PC-9 (cell line): Measurements from ENCODE around the gene GPC5. TPM values are rescaled to one million over a fixed set of nuclear protein-coding genes. Genes with fewer than 3 reads are reported as not detected.

ENCODE experiments used
- BruUV-seq: library from RNA; stranded (reverse); fragments of 400-500 nt; replicated peaks from 2 replicates; lab custom pipeline; 2021; lab: Mats Ljungman, UMichigan
- CTCF ChIA-PET: fragments of 300-600 bp; sonication (Branson Sonifier 250); formaldehyde crosslinking; loops from one replicate; lab custom pipeline; 2022; ENCODE audit warnings: antibody characterized with exemption; lab: Charles Lee
- POLR2A ChIA-PET: fragments of 300-600 bp; sonication (Branson Sonifier 250); formaldehyde crosslinking; loops from one replicate; lab custom pipeline; 2022; ENCODE audit warnings: antibody characterized with exemption; ENCODE audit not compliant: unreplicated experiment; lab: Charles Lee
- DNase-seq, 2 experiments: peaks; one replicate each; pipeline versions ENCODE4 v3.0.0 to v3.0.0-alpha.2; 2015 to 2022; ENCODE audit warnings: mixed read lengths in 1 of 2
- H2AFZ ChIP-seq: fragments of 200-600 bp; sonication (generic); 2 replicates; pipeline ENCODE4 v1.8.1; 2017; ENCODE audit warnings: antibody characterized with exemption
- H3F3A ChIP-seq: fragments of 200-600 bp; sonication (generic); 2 replicates; pipeline ENCODE4 v1.8.1; 2017; ENCODE audit warnings: antibody characterized with exemption, mild to moderate bottlenecking, low read depth; ENCODE audit not compliant: insufficient read depth
- H3K27ac ChIP-seq: fragments of 200-600 bp; sonication (generic); 2 replicates; pipeline ENCODE4 v1.6.1; 2016; ENCODE audit warnings: mixed run types
- H3K27me3 ChIP-seq: fragments of 200-600 bp; sonication (generic); 2 replicates; pipeline ENCODE4 v1.6.1; 2016; ENCODE audit warnings: low read depth, mixed run types; ENCODE audit not compliant: insufficient read depth
- H3K36me3 ChIP-seq: fragments of 200-600 bp; sonication (generic); 2 replicates; pipeline ENCODE4 v1.6.1; 2016; ENCODE audit warnings: low read depth, mixed run types
- H3K4me1 ChIP-seq: fragments of 200-600 bp; sonication (generic); replicated peaks from 2 replicates; pipeline ENCODE4 v1.6.1; 2016; ENCODE audit warnings: mixed run types; ENCODE audit not compliant: insufficient read depth
- H3K4me2 ChIP-seq: fragments of 200-600 bp; sonication (generic); 2 replicates; pipeline ENCODE4 v1.6.1; 2017; ENCODE audit warnings: mixed run types
- H3K4me3 ChIP-seq: fragments of 200-600 bp; sonication (generic); 2 replicates; pipeline ENCODE4 v1.6.1; 2016; ENCODE audit warnings: mixed run types
- H3K79me2 ChIP-seq: fragments of 200-600 bp; sonication (generic); 2 replicates; pipeline ENCODE4 v1.6.1; 2017; ENCODE audit warnings: low read depth, mixed run types
- H3K9me2 ChIP-seq: fragments of 200-600 bp; sonication (generic); 2 replicates; pipeline ENCODE4 v1.8.1; 2017; ENCODE audit warnings: mild to moderate bottlenecking; ENCODE audit not compliant: insufficient read depth
- H3K9me3 ChIP-seq: fragments of 200-600 bp; sonication (generic); 2 replicates; pipeline ENCODE4 v1.8.1; 2016; ENCODE audit warnings: low read depth; ENCODE audit not compliant: insufficient read depth
- H4K20me1 ChIP-seq: fragments of 200-600 bp; sonication (generic); 2 replicates; pipeline ENCODE4 v1.8.1; 2017; ENCODE audit not compliant: insufficient read depth
- EZH2 ChIP-seq: fragments of 200-600 bp; sonication (generic); IDR thresholded peaks from 2 replicates; pipeline ENCODE4 v1.8.0; 2017; ENCODE audit warnings: antibody characterized with exemption, low read depth
- intact Hi-C: fragments of 100-400 bp; cut with micrococcal nuclease; formaldehyde crosslinking; loops from one replicate; pipeline ENCODE4 v1.10.0; 2022; ENCODE audit not compliant: unreplicated experiment
- total RNA-seq: library from RNA; stranded (reverse); gene quantifications from 2 replicates; pipeline ENCODE4 v1.2.3, GENCODE V29; 2021
- TF ChIP-seq, protein P1 (sequence below): fragments of 200-600 bp; sonication (generic); conservative IDR thresholded peaks from 2 replicates; pipeline ENCODE4 v1.6.1; 2017; ENCODE audit warnings: mixed run types, antibody characterized with exemption, mild to moderate bottlenecking, moderate library complexity

Gene GPC5
- total RNA-seq, 1 experiment from 2014 or later, result not detected

GRCh38 chr13:92452840-92453239 lies 1054.4 kb downstream of the GPC5 start:
- H2AFZ ChIP-seq, result no peak overlapping the region; the same call in 1 of the 2 replicates
- POLR2A ChIA-PET, result interaction anchor here (0.5 kb wide), 1 partner anchor 21 kb away, joined by 20 read pairs; no protein-coding TSS in a partner anchor
- CTCF ChIA-PET, result no interaction called here
- no peaks in the 10 kb centered on the region for H3K9me3 ChIP-seq
- no peaks in the 10 kb centered on the region for H3K4me1 ChIP-seq
- intact Hi-C loops, result no loop called here
- H3F3A ChIP-seq, result no peaks in the 10 kb centered on the region
- no peaks in the 10 kb centered on the region for H4K20me1 ChIP-seq
- no peaks in the 10 kb centered on the region for H3K9me2 ChIP-seq
- no peak overlapping the region; the same call in 1 of the 2 replicates for H3K4me2 ChIP-seq
- no peaks in the 10 kb centered on the region for H3K36me3 ChIP-seq
- TF ChIP-seq, protein P1, sequence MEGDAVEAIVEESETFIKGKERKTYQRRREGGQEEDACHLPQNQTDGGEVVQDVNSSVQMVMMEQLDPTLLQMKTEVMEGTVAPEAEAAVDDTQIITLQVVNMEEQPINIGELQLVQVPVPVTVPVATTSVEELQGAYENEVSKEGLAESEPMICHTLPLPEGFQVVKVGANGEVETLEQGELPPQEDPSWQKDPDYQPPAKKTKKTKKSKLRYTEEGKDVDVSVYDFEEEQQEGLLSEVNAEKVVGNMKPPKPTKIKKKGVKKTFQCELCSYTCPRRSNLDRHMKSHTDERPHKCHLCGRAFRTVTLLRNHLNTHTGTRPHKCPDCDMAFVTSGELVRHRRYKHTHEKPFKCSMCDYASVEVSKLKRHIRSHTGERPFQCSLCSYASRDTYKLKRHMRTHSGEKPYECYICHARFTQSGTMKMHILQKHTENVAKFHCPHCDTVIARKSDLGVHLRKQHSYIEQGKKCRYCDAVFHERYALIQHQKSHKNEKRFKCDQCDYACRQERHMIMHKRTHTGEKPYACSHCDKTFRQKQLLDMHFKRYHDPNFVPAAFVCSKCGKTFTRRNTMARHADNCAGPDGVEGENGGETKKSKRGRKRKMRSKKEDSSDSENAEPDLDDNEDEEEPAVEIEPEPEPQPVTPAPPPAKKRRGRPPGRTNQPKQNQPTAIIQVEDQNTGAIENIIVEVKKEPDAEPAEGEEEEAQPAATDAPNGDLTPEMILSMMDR, result no peak
- no peak for TF ChIP-seq EZH2
- DNase-seq, result no peak
- H3K27me3 ChIP-seq, result no peaks in the 10 kb centered on the region
- no TSS peak for BruUV-seq
- H3K27ac ChIP-seq, result no peak overlapping the region
- H3K4me3 ChIP-seq, result no peak overlapping the region
- H3K79me2 ChIP-seq, result no peaks in the 10 kb centered on the region

DNA sequence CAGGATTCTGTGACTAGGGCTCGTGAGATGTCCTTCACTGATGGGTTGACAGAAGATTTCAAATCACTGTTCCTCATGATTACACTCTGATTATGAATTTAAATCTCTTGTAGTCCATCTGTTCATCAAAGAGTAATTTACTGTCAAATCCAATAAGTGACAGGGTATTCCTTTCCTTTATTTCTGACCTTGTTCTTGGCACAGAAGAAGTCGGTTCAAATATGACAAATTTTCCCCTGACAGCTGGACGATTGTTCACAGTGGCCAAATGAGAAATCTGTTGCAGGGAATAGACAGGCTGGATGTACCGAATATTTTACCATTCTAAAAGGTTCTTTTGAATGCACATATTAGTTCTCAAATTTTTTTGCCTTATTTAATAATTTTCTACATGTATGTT lies 1060.9 kb downstream of the GPC5 start:
- H3K27me3 ChIP-seq, result no peaks in the 10 kb centered on the region
- no peaks in the 10 kb centered on the region for H3K9me3 ChIP-seq
- no peak overlapping the region for H3K4me2 ChIP-seq
- no TSS peak for BruUV-seq
- H3K4me3 ChIP-seq, result no peak overlapping the region
- H3K27ac ChIP-seq, result no peak overlapping the region
- CTCF ChIA-PET, result no interaction called here
- no peaks in the 10 kb centered on the region for H3K36me3 ChIP-seq
- no peak for TF ChIP-seq EZH2
- TF ChIP-seq, protein P1, result no peak
- H3K79me2 ChIP-seq, result no peaks in the 10 kb centered on the region
- H3F3A ChIP-seq, result no peaks in the 10 kb centered on the region
- POLR2A ChIA-PET, result interaction anchor here (0.9 kb wide), 1 partner anchor 648 kb away, joined by 3 read pairs; no protein-coding TSS in a partner anchor
- DNase-seq, result no peak
- H3K9me2 ChIP-seq, result no peaks in the 10 kb centered on the region
- intact Hi-C loops, result no loop called here
- H2AFZ ChIP-seq, result no peak overlapping the region
- no peaks in the 10 kb centered on the region for H3K4me1 ChIP-seq
- no peaks in the 10 kb centered on the region for H4K20me1 ChIP-seq

- Histone ChIP-seq H2AFZ (no peak overlapping the region), H3K4me2 (no peak overlapping the region), H4K20me1 (no peaks in the 10 kb centered on the region), H3K4me1 (no peaks in the 10 kb centered on the region), H3K9me2 (no peaks in the 10 kb centered on the region), H3K27me3 (no peaks in the 10 kb centered on the region), H3K27ac (no peak overlapping the region), H3K79me2 (no peaks in the 10 kb centered on the region), H3F3A (no peaks in the 10 kb centered on the region), H3K36me3 (no peaks in the 10 kb centered on the region), H3K4me3 (no peak overlapping the region), H3K9me3 (no peaks in the 10 kb centered on the region)
- POLR2A ChIA-PET, result no interaction called here
- CTCF ChIA-PET, result no interaction called here
- intact Hi-C loops, result no loop called here
- no TSS peak for BruUV-seq
- DNase-seq, result no peak
- TF ChIP-seq, protein P1, result no peak
- TF ChIP-seq EZH2, result no peak
Observed at GRCh38 chr13:92460479-92460878, 1062.1 kb downstream of the GPC5 start.
